ENCODE results near the gene CPZ.

The CPZ gene

GRCh38 chr4:8607603-8608481 lies 15.3 kb downstream of the CPZ start:
- peak; percentile 32 for DNase-seq (ENCODE audit: extremely low read depth, insufficient read length)
- peak; percentile 98 for TF ChIP-seq CTCF (IDR thresholded peaks at IDR 0.05; ENCODE audit: insufficient read depth, low read length, poor library complexity, severe bottlenecking)
- Histone ChIP-seq H3K36me3 (ENCODE audit: control insufficient read depth, insufficient read depth, low read length) (no peaks in the 10 kb centered on the region), H3K4me3 (replicated peaks; ENCODE audit: low read depth, low read length) (no peak overlapping the region), H3K27me3 (replicated peaks; ENCODE audit: control insufficient read depth, insufficient read depth, low read length) (no peaks in the 10 kb centered on the region)

GRCh38 chr4:8608714-8609391 lies 16.3 kb downstream of the CPZ start:
- TF ChIP-seq CTCF (IDR thresholded peaks at IDR 0.05; ENCODE audit: insufficient read depth, low read length, poor library complexity, severe bottlenecking) = no peak
- no peak overlapping the region for H3K4me3 ChIP-seq (replicated peaks; ENCODE audit: low read depth, low read length)
- DNase-seq (ENCODE audit: extremely low read depth, insufficient read length) = no peak
- H3K27me3 ChIP-seq (replicated peaks; ENCODE audit: control insufficient read depth, insufficient read depth, low read length) = no peaks in the 10 kb centered on the region
- no peaks in the 10 kb centered on the region for H3K36me3 ChIP-seq (ENCODE audit: control insufficient read depth, insufficient read depth, low read length)

- no peak overlapping the region for H3K4me3 ChIP-seq (replicated peaks; ENCODE audit: low read depth, low read length)
- TF ChIP-seq CTCF (IDR thresholded peaks at IDR 0.05; ENCODE audit: insufficient read depth, low read length, poor library complexity, severe bottlenecking) = no peak
- no peaks in the 10 kb centered on the region; the same call in 1 of the 2 replicates for H3K27me3 ChIP-seq (replicated peaks; ENCODE audit: control insufficient read depth, insufficient read depth, low read length)
- no peak for DNase-seq (ENCODE audit: extremely low read depth, insufficient read length)
- no peaks in the 10 kb centered on the region for H3K36me3 ChIP-seq (ENCODE audit: control insufficient read depth, insufficient read depth, low read length)
Measured at GRCh38 chr4:8609406-8609805, 16.8 kb downstream of the CPZ start.

- DNase-seq (ENCODE audit: extremely low read depth, insufficient read length) = no peak
- TF ChIP-seq CTCF (IDR thresholded peaks at IDR 0.05; ENCODE audit: insufficient read depth, low read length, poor library complexity, severe bottlenecking) = no peak
- no peaks in the 10 kb centered on the region for H3K36me3 ChIP-seq (ENCODE audit: control insufficient read depth, insufficient read depth, low read length)
- no peaks in the 10 kb centered on the region; the same call in 1 of the 2 replicates for H3K27me3 ChIP-seq (replicated peaks; ENCODE audit: control insufficient read depth, insufficient read depth, low read length)
- H3K4me3 ChIP-seq (replicated peaks; ENCODE audit: low read depth, low read length) = no peak overlapping the region
Measured at GRCh38 chr4:8609824-8610350, 17.3 kb downstream of the CPZ start.

GRCh38 chr4:8610858-8611616 lies 18.5 kb downstream of the CPZ start:
- TF ChIP-seq CTCF (IDR thresholded peaks at IDR 0.05; ENCODE audit: insufficient read depth, low read length, poor library complexity, severe bottlenecking) = no peak
- no peak for DNase-seq (ENCODE audit: extremely low read depth, insufficient read length)
- Histone ChIP-seq H3K4me3 (replicated peaks; ENCODE audit: low read depth, low read length) (no peak overlapping the region), H3K36me3 (ENCODE audit: control insufficient read depth, insufficient read depth, low read length) (no peaks in the 10 kb centered on the region), H3K27me3 (replicated peaks; ENCODE audit: control insufficient read depth, insufficient read depth, low read length) (no peaks in the 10 kb centered on the region; the same call in 1 of the 2 replicates)

Data from GM06990 (cell line).